DMS114 treated with DMSO at 0.1 percent for 48 hours (cell line): Measurements from ENCODE around the gene RAB11FIP4.

Experiments
- DNase-seq: peaks from one replicate; lab custom pipeline; 2025; ENCODE audit not compliant: unreplicated experiment; lab: John Stamatoyannopoulos, UW

RAB11FIP4 gene

DNA sequence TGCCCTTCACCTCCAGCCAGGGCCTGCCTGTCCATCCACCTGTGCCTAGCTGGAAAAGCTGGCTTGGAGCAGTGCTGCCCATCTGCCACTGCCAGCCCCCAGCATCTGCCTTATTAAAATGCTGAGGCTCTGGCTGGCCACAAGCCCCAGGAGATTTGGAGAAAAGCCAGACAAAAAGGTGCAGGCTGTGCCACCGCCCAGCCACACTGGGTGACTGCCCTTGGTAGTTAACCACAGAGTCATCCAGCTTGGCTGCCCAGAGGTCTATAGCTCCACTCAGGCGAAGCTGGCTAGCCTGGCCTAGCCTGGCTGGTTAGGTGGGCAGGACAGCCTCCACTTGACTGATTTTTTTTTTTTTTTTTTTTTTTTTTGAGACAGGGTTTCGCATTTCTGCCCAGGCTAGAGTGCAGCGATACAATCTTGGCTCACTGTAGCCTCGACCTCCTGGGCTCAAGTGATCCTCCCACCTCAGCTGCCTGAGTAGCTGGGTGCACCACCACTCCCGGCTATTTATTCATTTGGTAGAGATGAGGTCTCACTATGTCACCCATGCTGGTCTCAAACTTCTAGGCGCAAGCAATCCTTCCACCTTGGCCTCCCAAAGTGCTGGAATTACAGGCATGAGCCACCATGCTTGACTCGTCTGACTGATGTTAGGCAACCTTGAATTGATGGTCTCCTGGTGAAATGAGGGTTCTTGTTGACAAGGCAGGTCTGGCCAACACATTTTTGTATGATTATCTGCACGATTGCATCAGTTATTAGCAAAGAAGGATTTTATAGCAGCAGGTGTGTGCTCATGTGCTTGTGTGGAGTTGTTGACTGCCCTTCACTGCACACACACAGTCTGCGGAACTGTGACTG lies 103.8 kb downstream of the RAB11FIP4 start:
- no peak for DNase-seq

- DNase-seq, result no peak
These were observed 104.6 kb downstream of the RAB11FIP4 start for GRCh38 chr17:31496097-31496496.

- no peak for DNase-seq
These were observed 105.1 kb downstream of the RAB11FIP4 start for GRCh38 chr17:31496601-31497000.

GRCh38 chr17:31497431-31497830 lies 106.0 kb downstream of the RAB11FIP4 start:
- DNase-seq, result no peak

DNA sequence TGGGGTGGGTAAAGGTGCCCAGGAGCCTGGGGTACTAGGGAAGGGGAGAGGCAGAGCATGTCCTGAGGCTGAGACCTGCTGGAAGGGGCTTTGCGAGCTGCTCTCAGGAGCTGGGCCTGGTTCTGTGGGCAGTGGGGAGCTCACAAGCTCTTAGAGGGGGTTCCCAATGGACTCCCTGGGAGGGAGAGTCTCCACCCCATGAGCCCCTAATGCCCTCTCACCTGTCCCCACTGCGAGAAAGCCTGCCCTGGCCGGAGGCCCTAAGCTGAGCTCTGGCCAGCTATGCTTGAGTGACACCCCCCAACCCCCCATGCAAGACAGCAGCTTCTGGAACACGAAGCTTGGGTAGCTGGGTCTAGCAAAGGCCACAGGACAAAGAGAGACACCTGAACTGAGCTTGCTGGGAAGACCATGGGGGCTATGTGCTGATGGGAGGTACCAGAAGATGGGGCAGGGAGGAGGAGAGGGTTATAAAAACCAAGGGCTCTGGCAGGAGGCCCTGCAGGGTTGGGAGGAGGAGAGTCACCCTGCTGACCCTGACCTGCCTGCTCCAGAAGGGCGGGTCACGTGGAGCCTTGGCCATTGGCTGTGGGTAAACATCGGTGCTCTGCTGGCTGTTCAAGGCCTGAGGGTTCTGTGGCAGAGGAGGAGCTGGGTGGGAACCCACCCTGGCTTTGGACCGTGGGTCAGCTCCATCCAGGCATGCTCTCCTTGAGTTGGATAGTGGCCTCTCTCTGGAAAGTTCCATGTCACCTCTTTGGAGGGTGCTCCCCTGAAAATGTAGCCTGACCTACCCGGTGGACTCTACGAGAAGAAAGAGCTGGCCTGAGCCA lies 106.7 kb downstream of the RAB11FIP4 start:
- DNase-seq, result no peak

- no peak for DNase-seq
These were observed 108.5 kb downstream of the RAB11FIP4 start for GRCh38 chr17:31499771-31500554.

DNA sequence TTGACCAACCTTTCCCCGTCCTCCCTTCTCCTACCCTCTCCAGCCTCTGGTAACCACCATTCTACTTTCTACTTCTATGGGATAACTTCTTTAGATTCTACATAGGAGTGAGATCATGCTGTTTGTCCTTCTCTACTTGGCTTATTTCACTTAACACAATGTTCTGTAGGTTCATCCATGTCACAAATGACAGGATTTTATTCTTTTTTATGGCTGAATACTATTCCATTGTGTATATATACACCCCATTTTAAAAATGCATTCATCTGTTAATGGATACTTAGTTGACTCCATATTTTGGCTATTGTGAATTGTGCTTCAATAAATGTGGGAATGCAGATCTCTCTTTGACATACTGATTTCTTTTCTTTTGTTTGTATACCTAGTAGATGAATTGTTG lies 115.0 kb downstream of the RAB11FIP4 start:
- DNase-seq, result no peak

DNA sequence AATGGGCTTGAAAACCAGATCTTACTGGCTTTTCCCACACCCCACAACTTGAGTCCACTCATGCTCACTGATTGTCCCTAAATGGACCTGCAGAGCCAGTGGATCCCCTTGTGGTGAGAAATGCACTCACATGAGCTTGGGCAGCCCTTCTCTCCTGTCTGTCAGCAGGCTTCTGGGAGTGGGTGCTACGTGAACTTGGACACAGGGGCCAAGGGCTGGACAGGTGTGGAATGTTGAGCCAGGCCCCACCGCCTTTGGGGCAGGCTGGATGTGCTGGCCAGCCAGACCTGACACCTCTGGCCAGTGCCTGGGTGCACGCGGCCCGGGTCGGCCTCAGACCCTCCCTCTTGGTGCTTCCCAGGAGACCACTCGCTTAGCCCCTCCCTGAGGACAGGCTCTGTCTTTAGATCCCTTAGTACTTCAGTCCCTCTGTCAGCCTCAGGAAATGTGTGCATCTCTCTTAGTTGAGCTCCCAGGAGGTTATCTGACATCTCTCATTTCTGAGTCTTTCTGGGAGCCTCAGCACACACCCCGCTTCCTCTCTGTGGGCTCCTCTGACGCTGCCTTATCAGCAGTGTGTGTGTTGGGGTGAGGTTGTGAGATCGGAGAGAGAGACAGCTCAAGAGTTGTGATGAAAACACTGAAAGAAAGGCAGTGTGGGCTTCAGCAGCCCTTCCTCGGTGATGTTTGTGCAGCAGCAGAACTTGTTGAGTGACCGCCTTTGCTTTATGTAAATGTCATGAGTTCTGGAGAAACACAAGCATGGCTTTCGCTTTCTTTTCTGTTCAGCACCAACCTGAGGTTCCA lies 117.0 kb downstream of the RAB11FIP4 start:
- no peak for DNase-seq

DNA sequence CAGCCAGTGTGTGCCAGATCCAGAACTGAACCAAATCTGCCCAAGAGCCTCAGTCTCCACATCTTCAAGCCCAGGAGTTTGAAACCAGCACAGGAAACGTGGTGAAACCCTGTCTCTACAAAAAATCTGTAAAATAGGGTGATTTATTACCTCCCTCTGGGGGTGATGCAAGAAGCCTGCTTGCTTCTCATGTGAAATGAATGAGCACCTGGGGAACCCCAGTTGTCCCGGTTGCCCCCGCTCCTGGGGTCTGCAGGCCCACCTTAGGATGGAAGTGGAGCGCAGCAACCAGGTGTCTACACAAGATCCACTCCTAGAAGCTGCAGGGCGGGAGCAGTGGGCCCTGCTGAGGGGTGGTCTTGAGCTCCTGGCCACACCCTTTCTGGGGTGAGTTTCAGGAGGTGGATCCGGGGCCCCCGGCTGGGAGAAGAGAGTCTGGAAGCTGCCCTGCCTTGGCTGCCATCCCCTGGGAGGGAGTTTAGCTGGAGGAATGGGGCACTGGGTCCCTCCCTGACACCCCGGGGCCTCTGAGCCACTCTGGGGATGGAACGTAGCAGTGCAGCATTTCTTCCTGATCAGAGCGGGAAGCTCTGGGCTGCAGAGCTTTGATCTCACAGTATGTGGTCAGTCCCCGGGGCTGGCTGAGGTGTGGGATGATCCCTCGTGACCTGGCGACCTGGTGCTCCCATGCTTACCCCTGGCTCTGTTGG lies 117.8 kb downstream of the RAB11FIP4 start:
- no peak for DNase-seq

DNA sequence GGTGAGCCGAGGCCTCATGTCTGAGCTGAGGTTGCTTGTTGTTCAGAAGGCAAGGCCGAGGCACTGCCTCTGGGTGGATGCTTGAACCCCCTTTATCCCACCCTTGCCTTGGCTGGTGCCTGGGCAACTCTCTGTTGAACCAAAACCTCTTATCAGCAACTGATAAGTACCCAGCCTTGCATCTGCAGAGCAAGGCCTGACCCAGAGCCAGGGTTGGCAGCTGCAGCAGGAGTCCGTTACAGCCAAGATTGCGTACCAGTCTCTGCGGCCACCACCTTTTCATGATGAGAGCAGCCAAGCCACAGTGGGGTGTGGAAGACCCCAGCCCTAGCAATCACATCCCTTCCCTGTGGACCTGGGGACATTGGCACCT lies 118.3 kb downstream of the RAB11FIP4 start:
- no peak for DNase-seq

DNA sequence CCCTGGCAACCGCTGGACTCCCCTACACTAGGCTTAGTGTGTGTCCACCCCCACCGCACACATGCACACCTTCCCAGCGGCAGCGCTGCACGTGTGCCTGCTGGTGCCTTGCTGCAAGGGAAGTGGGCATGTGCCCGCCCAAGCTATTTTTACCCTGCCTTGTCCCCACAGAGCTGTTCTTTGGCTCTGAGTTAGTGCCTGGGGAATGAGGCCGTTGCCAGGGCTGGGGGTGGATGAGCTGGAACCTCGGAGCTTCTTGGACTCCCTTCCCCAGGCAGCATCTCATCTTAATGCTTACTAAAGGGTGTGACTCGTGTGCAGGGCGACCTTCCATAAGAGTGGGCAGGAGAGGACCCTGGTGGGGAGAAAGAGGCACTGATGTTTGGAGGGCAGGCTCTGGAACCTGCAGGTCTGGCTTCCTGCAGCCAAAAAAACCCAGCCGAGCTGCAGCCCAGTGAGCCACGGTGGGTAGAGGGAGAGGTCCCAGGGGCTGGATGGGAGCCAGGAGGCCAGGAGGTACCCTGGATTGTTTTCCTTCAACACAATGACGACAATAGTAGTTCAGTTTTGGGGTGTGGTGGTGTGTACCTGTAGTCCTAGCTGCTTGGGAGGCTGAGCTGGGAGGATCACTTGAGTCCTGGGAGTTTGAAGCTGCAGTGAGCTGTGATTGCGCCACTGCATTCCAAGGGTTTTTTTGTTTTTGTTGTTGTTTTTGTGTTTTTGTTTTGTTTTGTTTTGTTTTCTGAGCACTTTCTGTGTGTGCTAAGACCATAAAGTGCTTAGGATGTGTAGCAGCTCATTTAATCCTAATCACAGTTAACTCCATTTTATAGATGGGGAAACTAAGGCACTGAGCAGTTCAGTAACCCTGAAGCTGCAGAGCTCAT lies 119.1 kb downstream of the RAB11FIP4 start:
- DNase-seq, result no peak

DNA sequence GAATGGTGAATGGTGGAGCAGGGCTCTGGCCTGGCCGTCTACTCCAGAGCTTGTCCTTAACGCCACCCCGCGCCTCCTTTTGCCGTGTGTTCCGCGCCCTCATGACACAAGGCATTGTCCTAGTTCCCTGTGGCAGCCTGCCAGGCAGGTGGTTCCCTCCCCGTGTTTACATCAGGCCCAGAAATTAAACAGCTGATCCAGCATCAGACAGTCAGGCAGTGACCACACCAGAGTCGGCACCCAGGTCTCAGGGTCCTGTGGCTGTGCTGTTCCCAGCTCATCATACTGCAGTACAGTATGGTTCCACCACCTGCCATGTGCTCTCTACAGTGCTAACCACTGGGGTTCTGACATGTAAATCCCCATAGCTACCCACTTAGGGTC lies 119.7 kb downstream of the RAB11FIP4 start:
- no peak for DNase-seq

GRCh38 chr17:31511580-31511979 lies 120.1 kb downstream of the RAB11FIP4 start:
- DNase-seq, result no peak

GRCh38 chr17:31512104-31512740 lies 120.7 kb downstream of the RAB11FIP4 start:
- DNase-seq, result no peak

- no peak for DNase-seq
These were observed 121.3 kb downstream of the RAB11FIP4 start for GRCh38 chr17:31512796-31513195.

GRCh38 chr17:31513731-31514427 lies 122.4 kb downstream of the RAB11FIP4 start:
- no peak for DNase-seq

GRCh38 chr17:31515267-31515666 lies 123.8 kb downstream of the RAB11FIP4 start:
- DNase-seq, result no peak

GRCh38 chr17:31517524-31517923 lies 126.0 kb downstream of the RAB11FIP4 start:
- no peak for DNase-seq
